Neuronal stem cell (in vitro differentiated cells): ENCODE results near the gene PLEKHN1.
"Not testable (repeated sequence)": the region's sequence is repeated elsewhere in the genome, so short reads cannot be mapped to it uniquely, and the experiment has no call there.

Source experiments
- DNase-seq: peaks from one replicate; pipeline ENCODE4 v3.0.0-alpha.2; 2013; ENCODE audit warnings: low spot score
- H2AFZ ChIP-seq: one replicate; pipeline ENCODE4 v1.6.1; 2013; ENCODE audit warnings: mild to moderate bottlenecking, low read length, inconsistent platforms
- H2AK5ac ChIP-seq: 2 replicates; pipeline ENCODE4 v1.6.1; 2013; ENCODE audit warnings: low read depth, mild to moderate bottlenecking, inconsistent platforms, low read length, moderate library complexity, mixed read lengths
- H2BK120ac ChIP-seq: 2 replicates; pipeline ENCODE4 v1.6.1; 2013; ENCODE audit warnings: low read depth, mild to moderate bottlenecking, inconsistent platforms, low read length, moderate library complexity, mixed read lengths
- H2BK12ac ChIP-seq: one replicate; pipeline ENCODE4 v1.6.1; 2013; ENCODE audit warnings: low read length, inconsistent platforms
- H2BK15ac ChIP-seq: 2 replicates; pipeline ENCODE4 v1.6.1; 2013; ENCODE audit warnings: mild to moderate bottlenecking, low read length, inconsistent platforms, mixed read lengths
- H2BK5ac ChIP-seq: one replicate; pipeline ENCODE4 v1.6.1; 2013; ENCODE audit warnings: inconsistent platforms, mild to moderate bottlenecking, low read length, moderate library complexity
- H3K14ac ChIP-seq: one replicate; pipeline ENCODE4 v1.6.1; 2013; ENCODE audit warnings: low read length, inconsistent platforms
- H3K18ac ChIP-seq: 2 replicates; pipeline ENCODE4 v1.6.1; 2013; ENCODE audit warnings: low read length, inconsistent platforms
- H3K23ac ChIP-seq: 2 replicates; pipeline ENCODE4 v1.6.1; 2013; ENCODE audit warnings: low read depth, mild to moderate bottlenecking, mixed read lengths, low read length, inconsistent platforms; ENCODE audit not compliant: poor library complexity
- H3K27ac ChIP-seq: replicated peaks from 3 replicates; pipeline ENCODE4 v1.5.1; 2013; ENCODE audit warnings: low read length, inconsistent platforms
- H3K27me3 ChIP-seq, 3 experiments: 2 replicates each; pipeline ENCODE4 v1.6.1; 2013; ENCODE audit warnings: low read length in 3 of 3, mild to moderate bottlenecking in 2 of 3, inconsistent platforms in 1 of 3, low read depth in 1 of 3, mixed read lengths in 1 of 3, moderate library complexity in 1 of 3; ENCODE audit not compliant: control insufficient read depth in 3 of 3, insufficient read depth in 3 of 3
- H3K36me3 ChIP-seq, 2 donors: replicated peaks in 1 of 2; 2 replicates each; pipeline ENCODE4 v1.6.1; 2013; ENCODE audit warnings: low read length in 2 of 2; ENCODE audit not compliant: control insufficient read depth in 2 of 2, insufficient read depth in 2 of 2
- H3K4ac ChIP-seq: 2 replicates; pipeline ENCODE4 v1.6.1; 2013; ENCODE audit warnings: inconsistent platforms, mild to moderate bottlenecking, low read length, moderate library complexity
- H3K4me1 ChIP-seq, 2 donors: 1 replicate in 1 of 2; 2 replicates in 1 of 2; pipeline ENCODE4 v1.6.1; 2013; ENCODE audit warnings: low read length in 2 of 2, low read depth in 1 of 2; ENCODE audit not compliant: control insufficient read depth in 2 of 2, insufficient read depth in 1 of 2
- H3K4me2 ChIP-seq: one replicate; pipeline ENCODE4 v1.6.1; 2013; ENCODE audit warnings: mild to moderate bottlenecking, low read length, inconsistent platforms; ENCODE audit not compliant: insufficient read depth, poor library complexity, severe bottlenecking
- H3K4me3 ChIP-seq, 2 donors: 2 replicates each; pipeline ENCODE4 v1.5.1; 2013; ENCODE audit warnings: low read length in 2 of 2, mild to moderate bottlenecking in 2 of 2, inconsistent platforms in 1 of 2, moderate library complexity in 1 of 2
- H3K79me1 ChIP-seq: one replicate; pipeline ENCODE4 v1.6.1; 2013; ENCODE audit warnings: low read depth, mild to moderate bottlenecking, inconsistent platforms, low read length, moderate library complexity
- H3K9ac ChIP-seq: one replicate; pipeline ENCODE4 v1.6.1; 2013; ENCODE audit warnings: mild to moderate bottlenecking, low read depth, low read length, inconsistent platforms; ENCODE audit not compliant: poor library complexity
- H3K9me3 ChIP-seq, 2 donors: replicated peaks in 1 of 2; 2 replicates each; pipeline versions ENCODE3 to v1.6.1; 2013; ENCODE audit warnings: low read length in 2 of 2, mild to moderate bottlenecking in 2 of 2, inconsistent platforms in 1 of 2, low read depth in 1 of 2, mixed read lengths in 1 of 2, moderate library complexity in 1 of 2; ENCODE audit not compliant: control insufficient read depth in 2 of 2, insufficient read depth in 1 of 2
- H4K8ac ChIP-seq: one replicate; pipeline ENCODE4 v1.6.1; 2013; ENCODE audit warnings: low read depth, mild to moderate bottlenecking, inconsistent platforms, low read length, moderate library complexity
- H4K91ac ChIP-seq: one replicate; pipeline ENCODE4 v1.6.1; 2013; ENCODE audit warnings: low read length, low read depth, mild to moderate bottlenecking, inconsistent platforms; ENCODE audit not compliant: poor library complexity
- WGBS, 2 donors: extraction: QIAGEN DNeasy Blood & Tissue Kit; methylation state at CpG; one replicate each; pipeline ENCODE4 v1.1.7; 2013; ENCODE audit warnings: missing lambda C conversion rate in 2 of 2, mixed read lengths in 1 of 2; ENCODE audit not compliant: insufficient read length in 2 of 2, insufficient replicate concordance in 1 of 2; ENCODE audit errors: extremely low coverage in 2 of 2; 5-methylcytosine and 5-hydroxymethylcytosine counted together

Gene PLEKHN1

DNA sequence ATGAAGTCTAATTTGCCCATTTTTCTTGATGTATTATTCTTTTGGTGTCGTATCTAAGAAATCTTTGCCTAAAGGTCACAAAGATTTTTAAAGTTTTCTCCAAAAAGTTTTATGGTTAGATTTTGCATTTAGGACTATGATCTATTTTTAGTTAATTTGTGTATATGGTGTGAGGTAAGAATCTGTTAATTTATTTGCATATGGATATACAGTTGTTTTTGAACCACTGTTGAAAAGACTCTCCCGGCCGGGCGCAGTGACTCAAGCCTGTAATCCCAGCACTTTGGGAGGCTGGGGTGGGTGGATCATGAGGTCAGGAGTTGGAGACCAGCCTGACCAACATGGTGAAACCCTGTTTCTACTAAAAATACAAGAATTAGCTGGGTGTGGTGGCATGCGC is 21.8 kb downstream of the PLEKHN1 start:
- H2BK120ac ChIP-seq, H3K18ac ChIP-seq, H2BK5ac ChIP-seq, H2AK5ac ChIP-seq, H3K79me1 ChIP-seq, H3K4ac ChIP-seq, DNase-seq, H3K14ac ChIP-seq, H4K8ac ChIP-seq, H3K27ac ChIP-seq, H4K91ac ChIP-seq, H3K23ac ChIP-seq, H2AFZ ChIP-seq, H2BK12ac ChIP-seq, H3K4me1 ChIP-seq, H3K36me3 ChIP-seq, H3K4me3 ChIP-seq, H2BK15ac ChIP-seq, H3K4me2 ChIP-seq, H3K9ac ChIP-seq: not testable (repeated sequence)
- Histone ChIP-seq H3K27me3 (peaks cover 0 to 14% (median 0%) of the 10 kb centered on the region in 3 experiments), H3K9me3 (peaks cover 6 to 12% of the 10 kb centered on the region in 2 donors)
- WGBS, 2 donors, result no CpG with 5 or more reads among the region's 5 CpGs

DNA sequence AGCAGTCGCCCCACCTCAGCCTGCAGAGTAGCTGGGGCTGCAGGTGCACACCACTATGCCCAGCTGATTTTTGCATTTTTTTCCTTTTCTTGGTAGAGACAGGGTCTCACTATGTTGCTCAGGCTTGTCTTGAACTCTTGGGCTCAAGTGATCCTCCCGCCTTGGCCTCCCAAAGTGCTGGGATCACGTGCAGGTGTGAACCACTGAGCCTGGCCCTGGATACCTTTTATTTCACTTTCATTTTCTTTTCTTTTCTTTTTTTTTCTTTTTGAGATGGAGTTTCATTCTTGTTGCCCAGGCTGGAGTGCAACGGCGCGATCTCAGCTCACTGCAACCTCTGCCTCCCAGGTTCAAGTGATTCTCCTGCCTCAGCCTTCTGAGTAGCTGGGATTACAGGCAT is 25.0 kb downstream of the PLEKHN1 start:
- H2AFZ ChIP-seq, H3K4me2 ChIP-seq, H2AK5ac ChIP-seq, H2BK120ac ChIP-seq, H3K36me3 ChIP-seq, H3K9ac ChIP-seq, H2BK12ac ChIP-seq, H3K14ac ChIP-seq, H3K27me3 ChIP-seq, H3K27ac ChIP-seq, H4K8ac ChIP-seq, H3K79me1 ChIP-seq, H3K4me3 ChIP-seq, H2BK15ac ChIP-seq, DNase-seq, H4K91ac ChIP-seq, H3K18ac ChIP-seq, H2BK5ac ChIP-seq, H3K4ac ChIP-seq, H3K4me1 ChIP-seq, H3K23ac ChIP-seq: not testable (repeated sequence)
- peaks cover 8 to 14% of the 10 kb centered on the region in 2 donors for H3K9me3 ChIP-seq
- WGBS, 2 donors, result no CpG with 5 or more reads among the region's 6 CpGs

DNA sequence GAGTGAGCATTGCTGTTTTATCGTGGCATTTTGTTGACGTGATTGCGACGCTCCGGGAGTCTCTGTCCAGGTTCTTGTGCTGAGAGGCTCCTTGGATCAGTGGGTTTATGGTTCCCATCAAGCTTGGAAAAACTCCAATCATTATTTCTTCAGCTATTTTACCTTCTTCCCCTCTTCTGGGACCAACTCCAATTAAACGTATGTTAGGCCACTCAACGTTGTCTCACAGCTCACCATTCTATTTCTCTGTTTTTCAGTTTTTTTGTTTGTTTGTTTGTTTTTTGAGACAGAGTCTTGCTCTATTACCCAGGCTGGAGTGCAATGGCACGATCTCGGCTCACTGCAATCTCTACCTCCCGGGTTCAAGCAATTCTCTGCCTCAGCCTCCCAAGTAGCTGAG is 25.6 kb downstream of the PLEKHN1 start:
- no peak overlapping the region for H4K8ac ChIP-seq
- no peak overlapping the region for H3K27ac ChIP-seq
- H2AFZ ChIP-seq, result no peak overlapping the region
- H2BK5ac ChIP-seq, result no peak overlapping the region
- H3K18ac ChIP-seq, result no peak overlapping the region
- H3K4me1 ChIP-seq, result peaks cover 3 to 4% of the 10 kb centered on the region in 2 donors
- H3K4me3 ChIP-seq, result no peak overlapping the region
- no peak overlapping the region for H3K4ac ChIP-seq
- H3K14ac ChIP-seq, result no peak overlapping the region
- H2BK120ac ChIP-seq, result no peak overlapping the region
- no peak overlapping the region for H2BK12ac ChIP-seq
- no peak overlapping the region for H4K91ac ChIP-seq
- H3K79me1 ChIP-seq, result no peaks in the 10 kb centered on the region
- no peak overlapping the region for H2BK15ac ChIP-seq
- H3K27me3 ChIP-seq, result no peaks in the 10 kb centered on the region
- no peaks in the 10 kb centered on the region for H3K36me3 ChIP-seq
- H3K9me3 ChIP-seq, result peaks cover 8 to 14% of the 10 kb centered on the region in 2 donors
- DNase-seq, result no peak
- H3K23ac ChIP-seq, result no peak overlapping the region
- no peak overlapping the region for H3K4me2 ChIP-seq
- no CpG with 5 or more reads among the region's 10 CpGs for WGBS, 2 donors
- no peak overlapping the region for H3K9ac ChIP-seq
- no peak overlapping the region for H2AK5ac ChIP-seq

GRCh38 chr1:992362-992761 is 26.1 kb downstream of the PLEKHN1 start:
- H3K4me2 ChIP-seq, result no peak overlapping the region
- no peak overlapping the region for H3K4ac ChIP-seq
- H4K91ac ChIP-seq, result no peak overlapping the region
- H2BK5ac ChIP-seq, result no peak overlapping the region
- H2BK15ac ChIP-seq, result no peak overlapping the region
- no peak overlapping the region for H3K14ac ChIP-seq
- no peak overlapping the region for H2AFZ ChIP-seq
- no peak overlapping the region for H3K9ac ChIP-seq
- DNase-seq, result no peak
- H3K18ac ChIP-seq, result no peak overlapping the region
- H2AK5ac ChIP-seq, result no peak overlapping the region
- H3K36me3 ChIP-seq, result no peaks in the 10 kb centered on the region
- H3K4me1 ChIP-seq, result peaks cover 8 to 9% of the 10 kb centered on the region in 2 donors
- no peak overlapping the region for H2BK120ac ChIP-seq
- H3K4me3 ChIP-seq, result no peak overlapping the region
- H2BK12ac ChIP-seq, result no peak overlapping the region
- no CpG with 5 or more reads among the region's 7 CpGs for whole genome bisulfite sequencing, 2 donors
- H3K27me3 ChIP-seq, result peaks cover 0 to under 1% (median 0%) of the 10 kb centered on the region in 3 experiments
- H3K23ac ChIP-seq, result no peak overlapping the region
- peaks cover 8 to 14% of the 10 kb centered on the region in 2 donors for H3K9me3 ChIP-seq
- no peak overlapping the region for H3K27ac ChIP-seq
- peaks cover 3% of the 10 kb centered on the region for H3K79me1 ChIP-seq
- no peak overlapping the region for H4K8ac ChIP-seq
